Uterus (tissue), 4 donors: ENCODE data around the gene UTP20. TPM values are rescaled to one million over a fixed set of nuclear protein-coding genes. Genes with fewer than 3 reads are reported as not detected.

ENCODE experiments used
- DNase-seq, 2 donors: peaks; one replicate each; pipeline ENCODE4 v3.0.0-alpha.2; 2019 to 2020
- H3K27ac ChIP-seq, 2 donors: fragments of 200-600 bp; sonication (generic); 1 replicate in 1 of 2; 2 replicates in 1 of 2; pipeline ENCODE4 v1.5.1; 2016 to 2018
- H3K27me3 ChIP-seq, 2 donors: fragments of 200-600 bp; sonication (generic); one replicate each; pipeline ENCODE4 v1.5.1; 2018 to 2019; ENCODE audit warnings: control low read depth in 1 of 2
- H3K36me3 ChIP-seq, 2 donors: fragments of 200-600 bp; sonication (generic); one replicate each; pipeline ENCODE4 v1.5.1; 2019; ENCODE audit warnings: control low read depth in 1 of 2
- H3K4me1 ChIP-seq, 2 donors: fragments of 200-600 bp; sonication (generic); one replicate each; pipeline ENCODE4 v1.5.1; 2018 to 2019; ENCODE audit warnings: control low read depth in 1 of 2
- H3K4me3 ChIP-seq, 2 donors: fragments of 200-600 bp; sonication (generic); 1 replicate in 1 of 2; 2 replicates in 1 of 2; pipeline ENCODE4 v1.5.1; 2018 to 2019; ENCODE audit warnings: mild to moderate bottlenecking in 1 of 2
- H3K9me3 ChIP-seq, 2 donors: fragments of 200-600 bp; sonication (generic); one replicate each; pipeline ENCODE4 v1.5.1; 2019; ENCODE audit warnings: control low read depth in 1 of 2
- POLR2A ChIP-seq, 2 donors: fragments of 450-650 bp; IDR thresholded peaks; one replicate each; pipeline ENCODE4 v1.6.1; 2016; ENCODE audit warnings: antibody characterized with exemption in 2 of 2, mild to moderate bottlenecking in 1 of 2, moderate library complexity in 1 of 2
- intact Hi-C: fragments of 100-400 bp; cut with DNase I; formaldehyde crosslinking; loops from one replicate; pipeline ENCODE4 v1.15.1; 2023; ENCODE audit warnings: low total_unique reads
- total RNA-seq, 4 donors: library from RNA; depleted of rRNA in 3 of 4; stranded (reverse); fragments of >200 nt in 3 of 4; gene quantifications; one replicate each; pipeline versions ENCODE4 v1.1.0 to v1.2.4, GENCODE V29; 2014 to 2023
- TF ChIP-seq, protein P1 (sequence below), 4 experiments: fragments of 200-600 bp in 2 of 4; fragments of 450-650 bp in 2 of 4; sonication (generic) in 2 of 4; IDR thresholded peaks; one replicate each; pipeline ENCODE4 v1.5.1; 2016 to 2019; ENCODE audit warnings: antibody characterized with exemption in 4 of 4, mild to moderate bottlenecking in 2 of 4, moderate library complexity in 1 of 4
- donor health status: DM: yes; HTN: yes; CAD: no.

The UTP20 gene
- total RNA-seq, 4 donors from 2014 or later: 8.2 to 32.7 (median 16.2) TPM

GRCh38 chr12:101267111-101267510, 12.8 kb upstream of the UTP20 start:
- intact Hi-C loops: no loop called here
- H3K4me1 ChIP-seq: no peaks in the 10 kb centered on the region
- no peaks in the 10 kb centered on the region for H3K27me3 ChIP-seq
- no peak overlapping the region for H3K4me3 ChIP-seq
- no peak overlapping the region for H3K27ac ChIP-seq
- H3K9me3 ChIP-seq: no peaks in the 10 kb centered on the region
- no peak for DNase-seq
- no peaks in the 10 kb centered on the region for H3K36me3 ChIP-seq
- TF ChIP-seq POLR2A (IDR thresholded peaks at IDR 0.05): no peak
- TF ChIP-seq, protein P1, sequence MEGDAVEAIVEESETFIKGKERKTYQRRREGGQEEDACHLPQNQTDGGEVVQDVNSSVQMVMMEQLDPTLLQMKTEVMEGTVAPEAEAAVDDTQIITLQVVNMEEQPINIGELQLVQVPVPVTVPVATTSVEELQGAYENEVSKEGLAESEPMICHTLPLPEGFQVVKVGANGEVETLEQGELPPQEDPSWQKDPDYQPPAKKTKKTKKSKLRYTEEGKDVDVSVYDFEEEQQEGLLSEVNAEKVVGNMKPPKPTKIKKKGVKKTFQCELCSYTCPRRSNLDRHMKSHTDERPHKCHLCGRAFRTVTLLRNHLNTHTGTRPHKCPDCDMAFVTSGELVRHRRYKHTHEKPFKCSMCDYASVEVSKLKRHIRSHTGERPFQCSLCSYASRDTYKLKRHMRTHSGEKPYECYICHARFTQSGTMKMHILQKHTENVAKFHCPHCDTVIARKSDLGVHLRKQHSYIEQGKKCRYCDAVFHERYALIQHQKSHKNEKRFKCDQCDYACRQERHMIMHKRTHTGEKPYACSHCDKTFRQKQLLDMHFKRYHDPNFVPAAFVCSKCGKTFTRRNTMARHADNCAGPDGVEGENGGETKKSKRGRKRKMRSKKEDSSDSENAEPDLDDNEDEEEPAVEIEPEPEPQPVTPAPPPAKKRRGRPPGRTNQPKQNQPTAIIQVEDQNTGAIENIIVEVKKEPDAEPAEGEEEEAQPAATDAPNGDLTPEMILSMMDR (IDR thresholded peaks at IDR 0.05): no peak

DNA sequence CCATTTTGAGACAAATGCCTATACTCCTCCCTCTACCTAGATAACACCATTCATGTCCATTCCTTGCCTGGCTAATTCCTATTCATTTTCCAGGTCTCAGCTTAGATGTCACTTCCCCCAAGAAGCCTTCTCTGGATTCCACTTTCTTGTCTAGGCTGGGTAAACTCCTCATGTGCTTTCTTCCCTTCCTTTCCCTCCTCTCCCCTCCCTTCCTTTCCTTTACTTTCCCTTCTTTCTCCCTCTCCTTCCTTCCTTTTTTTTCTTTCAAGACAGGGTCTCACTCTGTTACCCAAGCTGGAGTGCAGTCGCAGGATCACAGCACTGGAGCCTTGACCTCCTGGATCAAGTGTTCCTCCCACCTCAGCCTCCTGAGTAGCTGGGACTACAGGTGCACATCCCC, 3.5 kb upstream of the UTP20 start:
- Histone ChIP-seq H3K4me1 (no peaks in the 10 kb centered on the region), H3K4me3 (no peak overlapping the region), H3K27ac (no peak overlapping the region), H3K27me3 (no peaks in the 10 kb centered on the region), H3K9me3 (no peaks in the 10 kb centered on the region), H3K36me3 (no peaks in the 10 kb centered on the region)
- TF ChIP-seq, protein P1 (IDR thresholded peaks at IDR 0.05): no peak
- TF ChIP-seq POLR2A (IDR thresholded peaks at IDR 0.05): no peak
- DNase-seq: no peak
- intact Hi-C loops: no loop called here

DNA sequence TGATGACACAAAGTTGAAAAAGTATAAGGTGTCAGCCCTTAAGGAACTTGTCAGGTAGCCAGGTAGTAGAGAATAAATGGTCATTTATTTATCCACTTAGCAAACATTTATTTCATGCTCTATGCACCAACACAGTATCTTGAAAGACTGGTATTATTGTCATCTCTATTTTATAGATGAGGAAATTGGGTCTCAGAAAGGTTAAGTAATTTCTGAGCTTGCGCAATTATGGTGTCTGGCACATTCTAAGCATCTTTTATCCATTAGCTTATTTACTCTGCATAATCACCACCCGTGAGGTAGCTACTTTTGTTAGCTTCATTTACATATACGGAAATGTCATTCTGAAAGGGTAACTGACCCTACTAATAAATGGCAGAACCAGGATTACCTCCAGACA, 2.5 kb upstream of the UTP20 start:
- no peaks in the 10 kb centered on the region for H3K9me3 ChIP-seq
- DNase-seq: no peak
- intact Hi-C loops: no loop called here
- no peaks in the 10 kb centered on the region for H3K4me1 ChIP-seq
- no peak overlapping the region for H3K4me3 ChIP-seq
- no peaks in the 10 kb centered on the region for H3K27me3 ChIP-seq
- H3K36me3 ChIP-seq: no peaks in the 10 kb centered on the region
- TF ChIP-seq POLR2A (IDR thresholded peaks at IDR 0.05): no peak
- H3K27ac ChIP-seq: no peak overlapping the region

DNA sequence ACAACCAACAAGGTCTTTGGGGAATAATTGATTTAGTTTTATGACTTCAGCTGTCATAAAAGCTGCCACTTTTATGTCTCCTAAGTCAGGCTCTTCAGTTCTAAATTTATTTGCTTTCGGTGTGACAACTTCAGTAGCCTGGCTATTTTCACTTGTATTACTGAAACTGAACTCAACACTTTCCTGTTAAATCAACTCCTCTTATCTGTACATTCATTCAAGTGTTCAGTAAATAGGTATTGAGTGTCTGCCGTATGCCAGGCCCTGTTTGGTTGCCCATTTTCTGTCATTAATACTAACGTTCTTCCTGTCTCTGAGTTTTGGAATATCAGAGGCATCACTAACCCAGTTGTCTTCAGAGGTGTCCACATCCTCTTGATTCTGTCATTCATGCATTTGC, 7.5 kb downstream of the UTP20 start:
- H3K27me3 ChIP-seq: no peaks in the 10 kb centered on the region
- H3K4me3 ChIP-seq: no peak overlapping the region
- TF ChIP-seq POLR2A (IDR thresholded peaks at IDR 0.05): no peak
- TF ChIP-seq, protein P1 (IDR thresholded peaks at IDR 0.05): no peak
- intact Hi-C loops: no loop called here
- no peak overlapping the region for H3K27ac ChIP-seq
- no peaks in the 10 kb centered on the region for H3K36me3 ChIP-seq
- no peaks in the 10 kb centered on the region for H3K9me3 ChIP-seq
- no peak for DNase-seq
- no peaks in the 10 kb centered on the region for H3K4me1 ChIP-seq

DNA sequence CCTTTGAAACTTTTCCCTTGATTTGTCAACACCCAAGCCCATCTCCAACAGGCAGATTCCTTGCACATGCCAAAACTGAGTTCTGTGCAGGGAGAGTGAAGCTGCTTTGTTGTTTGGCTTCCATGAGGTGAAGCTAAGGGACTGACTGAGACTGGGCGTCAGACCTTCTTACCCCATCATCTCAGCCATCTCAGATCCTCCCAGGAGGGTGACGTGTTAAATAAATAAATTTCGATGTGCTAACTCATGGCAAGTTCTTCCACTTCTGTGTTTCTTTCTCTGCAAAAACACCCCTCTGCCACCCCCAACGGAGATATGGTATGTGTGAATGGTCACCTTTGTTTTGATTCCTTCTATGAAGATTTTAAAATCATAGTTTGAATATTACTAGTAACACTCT, 17.8 kb downstream of the UTP20 start:
- Histone ChIP-seq H3K36me3 (no peaks in the 10 kb centered on the region), H3K4me1 (no peaks in the 10 kb centered on the region), H3K4me3 (no peak overlapping the region)

More for the DNA sequence above, 17.8 kb downstream of the UTP20 start:
- H3K27ac ChIP-seq: no peak overlapping the region
- no peak for TF ChIP-seq POLR2A (IDR thresholded peaks at IDR 0.05)
- TF ChIP-seq, protein P1 (IDR thresholded peaks at IDR 0.05): no peak
- H3K9me3 ChIP-seq: no peaks in the 10 kb centered on the region
- no peak for DNase-seq
- H3K27me3 ChIP-seq: no peaks in the 10 kb centered on the region
- intact Hi-C loops: no loop called here
